ENCODE results near the gene BAX. TPM values are rescaled to one million over a fixed set of nuclear protein-coding genes. Genes with fewer than 3 reads are reported as not detected.

BAX gene
- total RNA-seq, 1 experiment from 2014 or later = 107 TPM

DNA sequence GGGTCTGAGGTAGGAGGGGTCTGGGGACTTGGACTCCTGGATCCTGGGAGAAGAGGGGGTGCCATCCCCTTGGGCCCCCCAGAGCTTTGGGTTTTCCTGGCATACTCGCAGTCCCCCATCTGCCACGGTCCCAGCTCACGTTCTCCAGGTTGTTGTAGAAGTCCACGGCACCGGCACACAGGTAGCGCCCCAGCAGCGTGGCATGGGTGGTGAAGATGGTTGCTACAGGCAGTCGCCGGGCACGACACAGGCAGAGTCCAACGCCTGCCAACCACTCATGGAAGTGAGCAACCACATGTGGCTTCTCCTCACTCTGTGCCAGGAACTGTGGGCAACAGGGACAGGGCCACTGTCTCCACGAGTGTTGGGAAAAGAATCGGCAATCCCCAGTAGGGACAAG is 31.0 kb downstream of the BAX start:
- BruUV-seq (replicated peaks) = no TSS peak
- H3K36me3 Mint-ChIP-seq (ENCODE audit: insufficient read depth, unreplicated experiment) = peaks cover 74% of the 10 kb centered on the region
- CTCF ChIA-PET = no interaction called here

DNA sequence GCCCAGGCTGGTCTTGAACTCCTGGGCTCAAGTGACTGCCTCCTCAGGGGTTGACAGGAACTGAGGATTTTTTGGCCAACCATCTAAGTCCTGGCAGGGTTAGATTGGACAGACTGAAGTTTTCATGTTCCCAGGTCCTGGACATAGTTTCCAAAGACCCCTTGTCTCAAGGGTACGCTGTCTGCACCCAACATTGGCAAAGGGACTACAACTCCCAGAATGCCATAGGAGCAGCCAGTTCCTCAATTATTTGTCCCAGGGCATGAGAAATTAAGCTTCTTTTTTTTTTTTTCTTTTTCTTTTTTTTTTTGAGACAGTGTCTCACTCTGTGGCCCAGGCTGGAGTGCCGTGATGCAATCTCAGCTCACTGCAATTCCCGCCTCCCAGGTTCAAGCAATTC is 31.5 kb downstream of the BAX start:
- ChIA-PET POLR2A (no interaction called here), CTCF (interaction anchor here (0.6 to 1.2 kb wide), 2 partner anchors 144 to 164 kb away, joined by 3 to 7 read pairs; no protein-coding TSS in a partner anchor)
- no peaks in the 10 kb centered on the region for H3K27me3 Mint-ChIP-seq (ENCODE audit: insufficient read depth, unreplicated experiment)
- no TSS peak for BruUV-seq (replicated peaks)
- H3K27ac Mint-ChIP-seq (ENCODE audit: unreplicated experiment) = no peak overlapping the region
- H3K9me3 Mint-ChIP-seq (ENCODE audit: unreplicated experiment) = no peaks in the 10 kb centered on the region
- H3K9me3 ChIP-seq = no peaks in the 10 kb centered on the region
- peaks cover 23% of the 10 kb centered on the region for H3K4me1 Mint-ChIP-seq (ENCODE audit: low read depth, unreplicated experiment)
- intact Hi-C loops (cut with micrococcal nuclease; ENCODE audit: unreplicated experiment) = no loop called here
- no peak for DNase-seq
- H3K27me3 ChIP-seq (replicated peaks; ENCODE audit: control insufficient read depth, insufficient read depth, low read length) = no peaks in the 10 kb centered on the region
- H3K36me3 Mint-ChIP-seq (ENCODE audit: insufficient read depth, unreplicated experiment) = peaks cover 76% of the 10 kb centered on the region
- no peak overlapping the region for H3K4me3 ChIP-seq (ENCODE audit: low read depth, low read length)
- peaks cover 5% of the 10 kb centered on the region; the same call in 1 of the 2 replicates for H3K36me3 ChIP-seq (ENCODE audit: control insufficient read depth, insufficient read depth, low read length)
- TF ChIP-seq, protein P1, sequence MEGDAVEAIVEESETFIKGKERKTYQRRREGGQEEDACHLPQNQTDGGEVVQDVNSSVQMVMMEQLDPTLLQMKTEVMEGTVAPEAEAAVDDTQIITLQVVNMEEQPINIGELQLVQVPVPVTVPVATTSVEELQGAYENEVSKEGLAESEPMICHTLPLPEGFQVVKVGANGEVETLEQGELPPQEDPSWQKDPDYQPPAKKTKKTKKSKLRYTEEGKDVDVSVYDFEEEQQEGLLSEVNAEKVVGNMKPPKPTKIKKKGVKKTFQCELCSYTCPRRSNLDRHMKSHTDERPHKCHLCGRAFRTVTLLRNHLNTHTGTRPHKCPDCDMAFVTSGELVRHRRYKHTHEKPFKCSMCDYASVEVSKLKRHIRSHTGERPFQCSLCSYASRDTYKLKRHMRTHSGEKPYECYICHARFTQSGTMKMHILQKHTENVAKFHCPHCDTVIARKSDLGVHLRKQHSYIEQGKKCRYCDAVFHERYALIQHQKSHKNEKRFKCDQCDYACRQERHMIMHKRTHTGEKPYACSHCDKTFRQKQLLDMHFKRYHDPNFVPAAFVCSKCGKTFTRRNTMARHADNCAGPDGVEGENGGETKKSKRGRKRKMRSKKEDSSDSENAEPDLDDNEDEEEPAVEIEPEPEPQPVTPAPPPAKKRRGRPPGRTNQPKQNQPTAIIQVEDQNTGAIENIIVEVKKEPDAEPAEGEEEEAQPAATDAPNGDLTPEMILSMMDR (IDR thresholded peaks at IDR 0.05; ENCODE audit: insufficient read depth in 1 of 2, low read depth in 1 of 2, low read length in 1 of 2, severe bottlenecking in 1 of 2, unreplicated experiment in 1 of 2) = no peak
- no peak overlapping the region for H3K4me3 Mint-ChIP-seq (ENCODE audit: unreplicated experiment)
- H3K4me1 ChIP-seq = peaks cover 7% of the 10 kb centered on the region; the same call in 1 of the 2 replicates

More for the DNA sequence above, 31.0 kb downstream of the BAX start:
- Mint-ChIP-seq H3K4me1 (ENCODE audit: low read depth, unreplicated experiment) (peaks cover 23% of the 10 kb centered on the region), H3K27me3 (ENCODE audit: insufficient read depth, unreplicated experiment) (no peaks in the 10 kb centered on the region), H3K9me3 (ENCODE audit: unreplicated experiment) (no peaks in the 10 kb centered on the region), H3K4me3 (ENCODE audit: unreplicated experiment) (no peak overlapping the region), H3K27ac (ENCODE audit: unreplicated experiment) (no peak overlapping the region)
- Histone ChIP-seq H3K4me1 (peaks cover 7% of the 10 kb centered on the region; the same call in 1 of the 2 replicates), H3K27me3 (replicated peaks; ENCODE audit: control insufficient read depth, insufficient read depth, low read length) (no peaks in the 10 kb centered on the region), H3K9me3 (no peaks in the 10 kb centered on the region), H3K4me3 (ENCODE audit: low read depth, low read length) (no peak overlapping the region), H3K36me3 (ENCODE audit: control insufficient read depth, insufficient read depth, low read length) (peaks cover 5% of the 10 kb centered on the region; the same call in 1 of the 2 replicates)
- POLR2A ChIA-PET = no interaction called here
- no peak for DNase-seq
- intact Hi-C loops (cut with micrococcal nuclease; ENCODE audit: unreplicated experiment) = no loop called here
- TF ChIP-seq, protein P1 (IDR thresholded peaks at IDR 0.05; ENCODE audit: insufficient read depth in 1 of 2, low read depth in 1 of 2, low read length in 1 of 2, severe bottlenecking in 1 of 2, unreplicated experiment in 1 of 2) = no peak

DNA sequence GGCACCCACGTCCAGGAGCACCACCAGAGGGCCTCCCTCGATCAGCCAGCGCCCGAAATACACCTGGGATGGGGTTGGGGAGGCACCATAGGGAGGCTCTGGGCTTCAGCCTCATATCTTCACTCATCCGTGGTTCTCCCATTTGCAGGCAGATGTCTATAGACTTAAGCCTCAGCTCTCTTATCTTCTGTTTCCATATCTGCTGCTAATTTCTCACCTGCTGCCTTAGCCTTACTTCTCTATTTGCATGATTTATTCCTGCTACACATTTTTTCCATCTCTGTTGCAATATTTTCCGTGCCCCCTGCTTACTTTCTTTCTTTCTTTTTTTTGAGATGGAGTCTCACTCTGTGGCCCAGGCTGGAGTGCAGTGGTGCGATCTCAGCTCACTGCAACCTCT is 32.6 kb downstream of the BAX start:
- TF ChIP-seq, protein P1 (IDR thresholded peaks at IDR 0.05; ENCODE audit: insufficient read depth in 1 of 2, low read depth in 1 of 2, low read length in 1 of 2, severe bottlenecking in 1 of 2, unreplicated experiment in 1 of 2) = no peak
- intact Hi-C loops (cut with micrococcal nuclease; ENCODE audit: unreplicated experiment) = no loop called here
- peaks cover 84% of the 10 kb centered on the region for H3K36me3 Mint-ChIP-seq (ENCODE audit: insufficient read depth, unreplicated experiment)
- no peak for DNase-seq
- Histone ChIP-seq H3K27me3 (replicated peaks; ENCODE audit: control insufficient read depth, insufficient read depth, low read length) (no peaks in the 10 kb centered on the region), H3K9me3 (no peaks in the 10 kb centered on the region), H3K36me3 (ENCODE audit: control insufficient read depth, insufficient read depth, low read length) (peaks cover 5% of the 10 kb centered on the region; the same call in 1 of the 2 replicates), H3K4me3 (ENCODE audit: low read depth, low read length) (no peak overlapping the region), H3K4me1 (peaks cover 13% of the 10 kb centered on the region; the same call in 1 of the 2 replicates)
- H3K27me3 Mint-ChIP-seq (ENCODE audit: insufficient read depth, unreplicated experiment) = no peaks in the 10 kb centered on the region
- no peak overlapping the region for H3K27ac Mint-ChIP-seq (ENCODE audit: unreplicated experiment)
- H3K4me1 Mint-ChIP-seq (ENCODE audit: low read depth, unreplicated experiment) = peaks cover 23% of the 10 kb centered on the region
- H3K9me3 Mint-ChIP-seq (ENCODE audit: unreplicated experiment) = no peaks in the 10 kb centered on the region
- POLR2A ChIA-PET = no interaction called here
- no peak overlapping the region for H3K4me3 Mint-ChIP-seq (ENCODE audit: unreplicated experiment)
- BruUV-seq (replicated peaks) = no TSS peak
- CTCF ChIA-PET = interaction anchor here (1.2 kb wide), 1 partner anchor 145 kb away, joined by 3 read pairs; no protein-coding TSS in a partner anchor

Measured in Caco-2 (cell line).